HS-27A (cell line): ENCODE data around the gene UIMC1.

Experiments
- DNase-seq: peaks from one replicate; pipeline ENCODE4 v3.0.0-alpha.2; 2012; ENCODE audit warnings: low read depth, missing footprints

The UIMC1 gene

GRCh38 chr5:176952531-176953193, 53.9 kb downstream of the UIMC1 start:
- DNase-seq = no peak

GRCh38 chr5:176948458-176948857, 58.1 kb downstream of the UIMC1 start:
- no peak for DNase-seq

GRCh38 chr5:176947847-176948246, 58.7 kb downstream of the UIMC1 start:
- no peak for DNase-seq

- no peak for DNase-seq
Measured at GRCh38 chr5:176944268-176944667, 62.3 kb downstream of the UIMC1 start.

- DNase-seq = no peak
Measured at GRCh38 chr5:176943816-176944215, 62.8 kb downstream of the UIMC1 start.

GRCh38 chr5:176941951-176942350, 64.6 kb downstream of the UIMC1 start:
- DNase-seq = no peak

- DNase-seq = no peak
Measured at GRCh38 chr5:176938472-176938871, 68.1 kb downstream of the UIMC1 start.

GRCh38 chr5:176935017-176935416, 71.6 kb downstream of the UIMC1 start:
- no peak for DNase-seq

GRCh38 chr5:176934309-176934930, 72.2 kb downstream of the UIMC1 start:
- DNase-seq = no peak

GRCh38 chr5:176929654-176930053, 76.9 kb downstream of the UIMC1 start:
- DNase-seq = no peak

GRCh38 chr5:176927562-176927961, 79.0 kb downstream of the UIMC1 start:
- DNase-seq = no peak

GRCh38 chr5:176922817-176923216, 83.8 kb downstream of the UIMC1 start:
- no peak for DNase-seq

GRCh38 chr5:176921714-176922113, 84.9 kb downstream of the UIMC1 start:
- no peak for DNase-seq

- no peak for DNase-seq
Measured at GRCh38 chr5:176918613-176919012, 88.0 kb downstream of the UIMC1 start.

GRCh38 chr5:176916337-176916736, 90.2 kb downstream of the UIMC1 start:
- no peak for DNase-seq

GRCh38 chr5:176915906-176916305, 90.7 kb downstream of the UIMC1 start:
- DNase-seq = no peak

GRCh38 chr5:176912115-176912514, 94.5 kb downstream of the UIMC1 start:
- DNase-seq = no peak

GRCh38 chr5:176908675-176909368, 97.8 kb downstream of the UIMC1 start:
- no peak for DNase-seq

GRCh38 chr5:176906796-176907195, 99.8 kb downstream of the UIMC1 start:
- no peak for DNase-seq

GRCh38 chr5:176906126-176906525, 100.5 kb downstream of the UIMC1 start:
- DNase-seq = no peak

GRCh38 chr5:176904276-176904675, 102.3 kb downstream of the UIMC1 start:
- DNase-seq = no peak

- no peak for DNase-seq
Measured at GRCh38 chr5:176902911-176903664, 103.5 kb downstream of the UIMC1 start.
